ENCODE data around the gene DACT3. TPM values are rescaled to one million over a fixed set of nuclear protein-coding genes. Genes with fewer than 3 reads are reported as not detected.

Gene DACT3
- total RNA-seq, 2 experiments from 2014 or later = 2.4 to 3.0 TPM

DNA sequence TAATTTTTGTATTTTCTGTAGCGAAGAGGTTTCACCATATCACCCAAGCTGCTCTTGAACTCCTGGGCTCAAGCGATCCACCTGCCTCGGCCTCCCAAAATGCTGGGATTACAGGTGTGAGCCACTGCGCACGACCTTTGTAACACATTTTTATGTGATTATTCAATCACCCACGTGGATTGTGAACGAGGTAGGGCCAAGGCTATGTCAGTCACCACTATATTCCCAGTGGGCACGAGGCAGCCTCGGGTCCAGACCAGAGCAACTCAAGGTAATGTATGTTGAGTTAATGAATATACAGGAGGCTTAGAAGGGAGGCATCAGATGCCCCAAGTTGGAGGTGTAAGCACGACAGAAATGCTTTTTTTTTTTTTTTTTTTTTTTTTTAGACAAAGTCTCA is 45.0 kb downstream of the DACT3 start:
- no peak overlapping the region for H3K4me3 Mint-ChIP-seq

DNA sequence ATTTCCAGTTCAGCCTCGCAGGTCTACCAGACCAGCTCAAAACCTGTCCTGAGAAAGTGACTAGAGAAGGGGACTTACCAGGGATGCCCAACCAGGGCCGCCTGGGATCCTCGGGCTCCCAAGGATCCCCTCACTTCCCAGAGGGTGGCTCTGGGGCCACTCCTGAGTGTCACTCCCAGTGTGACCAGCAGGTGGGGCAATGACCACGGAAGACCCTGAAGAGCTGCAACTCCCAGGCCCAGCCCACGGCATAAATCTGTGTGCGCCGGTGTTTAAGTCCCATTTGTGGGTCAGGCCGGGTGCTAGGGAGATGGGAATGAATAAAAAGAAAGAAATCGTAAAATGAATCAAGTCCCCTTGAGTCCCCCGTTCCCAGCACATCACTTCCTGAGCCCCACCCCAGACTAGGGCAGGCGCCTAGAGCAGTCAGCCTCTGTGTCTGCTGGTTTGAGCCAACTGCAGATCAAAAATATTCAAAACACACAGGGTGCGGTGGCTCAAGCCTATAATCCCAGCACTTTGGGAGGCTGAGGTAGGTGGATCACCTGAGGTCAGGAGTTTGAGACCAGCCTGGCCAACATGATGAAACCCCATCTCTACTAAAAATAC is 46.8 kb downstream of the DACT3 start:
- H3K9me3 Mint-ChIP-seq = no peaks in the 10 kb centered on the region
- H3K4me3 Mint-ChIP-seq = no peak overlapping the region
- H3K4me1 Mint-ChIP-seq (ENCODE audit: low read depth) = peaks cover 75% of the 10 kb centered on the region
- CTCF ChIA-PET = interaction anchor here (0.6 to 10.9 kb wide), 19 partner anchors 8 to 1539 kb away, joined by 3 to 178 read pairs (median 4); partner anchors contain the start of genes CALM3, DACT3, GNG8 and PTGIR
- no peaks in the 10 kb centered on the region for H3K27me3 Mint-ChIP-seq (ENCODE audit: low read depth)
- peak; percentile 93 for DNase-seq
- H3K36me3 Mint-ChIP-seq (ENCODE audit: low read depth) = peaks cover 20% of the 10 kb centered on the region
- peak overlapping the region; percentile 67 for H3K27ac Mint-ChIP-seq
- intact Hi-C loops (cut with micrococcal nuclease) = loop anchor here (1.0 kb wide), 2 partner anchors 48 to 100 kb away; no protein-coding TSS in a partner anchor

More for the DNA sequence above, 45.0 kb downstream of the DACT3 start:
- peak; percentile 5 for DNase-seq
- CTCF ChIA-PET = interaction anchor here (1.3 to 10.9 kb wide), 8 partner anchors 9 to 87 kb away, joined by 3 to 178 read pairs (median 10); partner anchors contain the start of genes DACT3 and PTGIR
- H3K27ac Mint-ChIP-seq = peak overlapping the region; percentile 95
- H3K27me3 Mint-ChIP-seq (ENCODE audit: low read depth) = no peaks in the 10 kb centered on the region
- peaks cover 76% of the 10 kb centered on the region for H3K4me1 Mint-ChIP-seq (ENCODE audit: low read depth)
- no peaks in the 10 kb centered on the region for H3K9me3 Mint-ChIP-seq
- intact Hi-C loops (cut with micrococcal nuclease) = no loop called here
- peaks cover 8% of the 10 kb centered on the region for H3K36me3 Mint-ChIP-seq (ENCODE audit: low read depth)

DNA sequence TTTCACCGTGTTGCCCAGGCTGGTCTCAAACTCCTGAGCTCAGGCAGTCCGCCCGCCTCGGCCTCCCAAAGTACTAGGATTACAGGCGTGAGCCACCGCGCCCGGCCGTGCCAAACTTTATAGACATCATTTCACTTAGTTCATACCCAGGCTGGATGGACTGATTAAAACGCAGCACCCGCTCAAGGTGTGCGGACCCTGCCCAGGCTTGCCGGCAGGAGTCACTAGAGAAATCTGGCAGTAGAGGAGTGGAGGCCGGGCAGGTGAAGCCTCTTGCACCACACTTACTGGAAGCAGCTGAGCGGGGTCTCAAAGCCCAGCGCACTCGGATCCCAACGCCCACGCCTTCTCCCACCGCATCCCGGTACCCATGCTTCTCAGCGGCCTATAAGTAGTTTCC is 47.5 kb downstream of the DACT3 start:
- CTCF ChIA-PET = interaction anchor here (0.7 to 10.9 kb wide), 12 partner anchors 9 to 117 kb away, joined by 3 to 178 read pairs (median 8); partner anchors contain the start of genes CALM3, DACT3 and PTGIR
- Mint-ChIP-seq H3K36me3 (ENCODE audit: low read depth) (peaks cover 27% of the 10 kb centered on the region), H3K4me3 (no peak overlapping the region), H3K9me3 (no peaks in the 10 kb centered on the region), H3K27ac (peak overlapping the region; percentile 67), H3K27me3 (ENCODE audit: low read depth) (no peaks in the 10 kb centered on the region), H3K4me1 (ENCODE audit: low read depth) (peaks cover 73% of the 10 kb centered on the region)
- DNase-seq = no peak
- intact Hi-C loops (cut with micrococcal nuclease) = loop anchor here (2.0 kb wide), 1 partner anchor 91 kb away; no protein-coding TSS in a partner anchor

DNA sequence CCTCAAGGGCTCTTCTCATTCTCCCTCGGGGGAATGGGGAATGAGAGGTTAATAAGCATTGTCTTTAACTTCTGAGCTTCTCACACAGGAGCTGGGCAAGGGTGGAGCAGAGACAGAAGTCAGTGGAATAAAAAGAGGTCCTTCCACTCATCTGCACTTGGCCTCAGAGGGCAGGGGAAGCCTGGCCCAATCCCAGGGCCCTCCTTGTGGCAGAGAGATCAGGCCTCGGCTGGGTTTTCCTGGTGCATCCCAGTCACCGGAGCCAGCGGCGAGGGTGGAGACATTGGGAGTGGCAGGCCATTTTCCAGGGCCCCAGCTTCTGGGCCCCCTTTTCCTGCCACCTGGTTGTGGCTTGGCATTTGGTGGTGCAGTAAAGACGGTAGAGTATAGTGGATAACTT is 49.2 kb downstream of the DACT3 start:
- Mint-ChIP-seq H3K27me3 (ENCODE audit: low read depth) (no peaks in the 10 kb centered on the region), H3K9me3 (no peaks in the 10 kb centered on the region), H3K36me3 (ENCODE audit: low read depth) (peaks cover 40% of the 10 kb centered on the region), H3K4me3 (peak overlapping the region; percentile 40), H3K27ac (peak overlapping the region; percentile 80), H3K4me1 (ENCODE audit: low read depth) (peaks cover 68% of the 10 kb centered on the region)
- intact Hi-C loops (cut with micrococcal nuclease) = loop anchor here (1.0 to 2.0 kb wide), 2 partner anchors 11 to 89 kb away; no protein-coding TSS in a partner anchor
- DNase-seq = no peak
- CTCF ChIA-PET = interaction anchor here (0.6 to 10.9 kb wide), 11 partner anchors 9 to 140 kb away, joined by 3 to 178 read pairs (median 6); partner anchors contain the start of genes DACT3 and PTGIR

DNA sequence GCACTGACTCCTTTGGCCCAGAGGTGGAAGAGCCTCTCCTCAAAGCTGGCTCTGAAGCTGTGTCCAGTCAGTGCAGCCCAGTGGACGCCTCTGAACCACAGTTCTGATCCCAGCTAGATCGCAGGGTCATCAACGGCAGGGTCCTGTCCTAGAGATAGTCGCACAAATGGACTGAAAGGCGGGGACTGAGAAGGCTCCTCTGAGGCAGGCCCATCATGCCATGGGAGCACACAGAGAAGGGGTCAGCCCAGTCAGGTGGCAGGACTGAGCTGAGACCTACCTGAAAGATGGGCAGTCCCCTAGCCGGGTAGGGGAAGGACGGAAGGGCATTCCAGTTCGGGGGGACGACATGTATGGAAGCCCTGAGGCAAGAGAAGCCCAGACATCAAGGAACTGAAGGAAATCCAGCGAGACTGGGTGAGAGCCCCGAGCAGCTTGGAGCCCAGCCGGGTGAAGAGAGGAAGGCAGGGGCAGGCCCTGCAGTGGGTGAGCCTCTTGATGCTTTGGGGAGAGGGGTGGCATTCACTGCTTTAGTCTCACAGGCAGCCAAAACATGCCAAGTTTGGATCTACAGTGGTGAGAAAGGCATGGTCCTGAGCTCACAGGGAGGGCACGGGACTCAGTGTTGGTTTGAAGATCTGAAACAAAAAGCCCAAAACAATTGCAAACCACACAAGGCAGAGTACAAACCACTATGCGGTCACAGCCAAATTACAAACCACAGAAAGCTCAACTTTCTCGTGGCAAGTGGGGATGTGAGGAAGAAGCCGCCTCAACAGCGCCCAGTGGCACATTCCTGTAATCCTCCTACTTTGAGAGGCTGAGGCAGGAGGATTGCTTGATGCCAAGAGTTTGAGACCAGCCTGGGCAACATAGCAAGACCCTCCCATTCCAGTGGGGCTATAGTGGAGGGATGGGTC is 49.9 kb downstream of the DACT3 start:
- Mint-ChIP-seq H3K4me1 (ENCODE audit: low read depth) (peaks cover 65% of the 10 kb centered on the region), H3K4me3 (peak overlapping the region; percentile 7), H3K27ac (peak overlapping the region; percentile 80), H3K27me3 (ENCODE audit: low read depth) (no peaks in the 10 kb centered on the region), H3K9me3 (no peaks in the 10 kb centered on the region), H3K36me3 (ENCODE audit: low read depth) (peaks cover 46% of the 10 kb centered on the region)
- CTCF ChIA-PET = interaction anchor here (0.6 to 10.9 kb wide), 8 partner anchors 9 to 140 kb away, joined by 3 to 178 read pairs (median 5); partner anchors contain the start of gene DACT3
- intact Hi-C loops (cut with micrococcal nuclease) = no loop called here
- DNase-seq = peak; percentile 61

DNA sequence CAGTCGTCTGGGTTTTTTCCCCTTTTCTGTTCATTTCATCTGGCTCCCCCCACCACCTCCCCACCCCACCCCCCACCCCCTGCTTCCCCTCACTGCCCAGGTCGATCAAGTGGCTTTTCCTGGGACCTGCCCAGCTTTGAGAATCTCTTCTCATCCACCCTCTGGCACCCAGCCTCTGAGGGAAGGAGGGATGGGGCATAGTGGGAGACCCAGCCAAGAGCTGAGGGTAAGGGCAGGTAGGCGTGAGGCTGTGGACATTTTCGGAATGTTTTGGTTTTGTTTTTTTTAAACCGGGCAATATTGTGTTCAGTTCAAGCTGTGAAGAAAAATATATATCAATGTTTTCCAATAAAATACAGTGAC is 50.6 kb downstream of the DACT3 start:
- no peaks in the 10 kb centered on the region for H3K9me3 Mint-ChIP-seq
- intact Hi-C loops (cut with micrococcal nuclease) = no loop called here
- no peak for DNase-seq
- CTCF ChIA-PET = interaction anchor here (1.3 to 10.9 kb wide), 3 partner anchors 51 to 141 kb away, joined by 3 to 178 read pairs (median 3); partner anchors contain the start of gene DACT3
- no peaks in the 10 kb centered on the region for H3K27me3 Mint-ChIP-seq (ENCODE audit: low read depth)
- peaks cover 46% of the 10 kb centered on the region for H3K36me3 Mint-ChIP-seq (ENCODE audit: low read depth)
- peaks cover 63% of the 10 kb centered on the region for H3K4me1 Mint-ChIP-seq (ENCODE audit: low read depth)
- peak overlapping the region; percentile 80 for H3K27ac Mint-ChIP-seq
- no peak overlapping the region for H3K4me3 Mint-ChIP-seq

DNA sequence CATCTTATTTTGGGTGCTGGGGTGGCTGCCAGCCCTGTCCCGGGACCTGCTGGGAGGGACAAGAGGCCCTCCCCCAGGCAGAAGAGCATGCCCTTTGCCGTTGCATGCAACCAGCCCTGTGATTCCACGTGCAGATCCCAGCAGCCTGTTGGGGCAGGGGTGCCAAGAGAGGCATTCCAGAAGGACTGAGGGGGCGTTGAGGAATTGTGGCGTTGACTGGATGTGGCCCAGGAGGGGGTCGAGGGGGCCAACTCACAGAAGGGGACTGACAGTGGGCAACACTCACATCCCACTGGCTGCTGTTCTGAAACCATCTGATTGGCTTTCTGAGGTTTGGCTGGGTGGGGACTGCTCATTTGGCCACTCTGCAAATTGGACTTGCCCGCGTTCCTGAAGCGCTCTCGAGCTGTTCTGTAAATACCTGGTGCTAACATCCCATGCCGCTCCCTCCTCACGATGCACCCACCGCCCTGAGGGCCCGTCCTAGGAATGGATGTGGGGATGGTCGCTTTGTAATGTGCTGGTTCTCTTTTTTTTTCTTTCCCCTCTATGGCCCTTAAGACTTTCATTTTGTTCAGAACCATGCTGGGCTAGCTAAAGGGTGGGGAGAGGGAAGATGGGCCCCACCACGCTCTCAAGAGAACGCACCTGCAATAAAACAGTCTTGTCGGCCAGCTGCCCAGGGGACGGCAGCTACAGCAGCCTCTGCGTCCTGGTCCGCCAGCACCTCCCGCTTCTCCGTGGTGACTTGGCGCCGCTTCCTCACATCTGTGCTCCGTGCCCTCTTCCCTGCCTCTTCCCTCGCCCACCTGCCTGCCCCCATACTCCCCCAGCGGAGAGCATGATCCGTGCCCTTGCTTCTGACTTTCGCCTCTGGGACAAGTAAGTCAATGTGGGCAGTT is 51.2 kb downstream of the DACT3 start:
- Mint-ChIP-seq H3K4me3 (no peak overlapping the region), H3K4me1 (ENCODE audit: low read depth) (peaks cover 63% of the 10 kb centered on the region), H3K9me3 (no peaks in the 10 kb centered on the region), H3K36me3 (ENCODE audit: low read depth) (peaks cover 46% of the 10 kb centered on the region), H3K27ac (no peak overlapping the region), H3K27me3 (ENCODE audit: low read depth) (no peaks in the 10 kb centered on the region)
- intact Hi-C loops (cut with micrococcal nuclease) = no loop called here
- CTCF ChIA-PET = interaction anchor here (10.9 kb wide), 1 partner anchor 52 kb away, joined by 178 read pairs; the partner anchor contains the start of gene DACT3
- DNase-seq = no peak

DNA sequence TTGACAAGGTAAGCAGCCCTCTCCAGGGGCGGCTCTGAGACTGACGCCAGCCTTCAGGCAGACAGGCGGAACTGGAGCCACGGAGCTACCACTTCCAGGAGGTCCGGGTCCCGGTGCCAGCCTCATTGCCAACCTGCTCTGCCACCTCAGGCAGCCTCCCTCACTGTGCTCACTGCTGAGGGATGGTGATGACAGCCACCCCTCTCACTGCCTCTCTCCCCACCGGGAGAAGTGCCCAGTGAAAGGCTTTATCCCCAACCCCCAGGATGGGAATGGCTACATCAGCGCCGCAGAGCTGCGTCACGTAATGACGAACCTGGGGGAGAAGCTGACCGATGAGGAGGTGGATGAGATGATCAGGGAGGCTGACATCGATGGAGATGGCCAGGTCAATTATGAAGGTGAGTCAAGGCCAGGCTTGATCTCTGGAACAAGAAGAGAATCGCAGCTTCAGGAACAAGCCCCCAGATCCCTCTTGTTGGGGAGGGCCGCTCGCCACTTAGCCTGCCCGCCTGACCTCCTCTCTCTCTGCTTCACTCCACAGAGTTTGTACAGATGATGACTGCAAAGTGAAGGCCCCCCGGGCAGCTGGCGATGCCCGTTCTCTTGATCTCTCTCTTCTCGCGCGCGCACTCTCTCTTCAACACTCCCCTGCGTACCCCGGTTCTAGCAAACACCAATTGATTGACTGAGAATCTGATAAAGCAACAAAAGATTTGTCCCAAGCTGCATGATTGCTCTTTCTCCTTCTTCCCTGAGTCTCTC is 52.2 kb downstream of the DACT3 start:
- no peaks in the 10 kb centered on the region for H3K27me3 Mint-ChIP-seq (ENCODE audit: low read depth)
- no peaks in the 10 kb centered on the region for H3K9me3 Mint-ChIP-seq
- no peak overlapping the region for H3K4me3 Mint-ChIP-seq
- peaks cover 46% of the 10 kb centered on the region for H3K36me3 Mint-ChIP-seq (ENCODE audit: low read depth)
- peak overlapping the region; percentile 53 for H3K27ac Mint-ChIP-seq
- DNase-seq = no peak
- intact Hi-C loops (cut with micrococcal nuclease) = no loop called here
- CTCF ChIA-PET = no interaction called here
- H3K4me1 Mint-ChIP-seq (ENCODE audit: low read depth) = peaks cover 62% of the 10 kb centered on the region

DNA sequence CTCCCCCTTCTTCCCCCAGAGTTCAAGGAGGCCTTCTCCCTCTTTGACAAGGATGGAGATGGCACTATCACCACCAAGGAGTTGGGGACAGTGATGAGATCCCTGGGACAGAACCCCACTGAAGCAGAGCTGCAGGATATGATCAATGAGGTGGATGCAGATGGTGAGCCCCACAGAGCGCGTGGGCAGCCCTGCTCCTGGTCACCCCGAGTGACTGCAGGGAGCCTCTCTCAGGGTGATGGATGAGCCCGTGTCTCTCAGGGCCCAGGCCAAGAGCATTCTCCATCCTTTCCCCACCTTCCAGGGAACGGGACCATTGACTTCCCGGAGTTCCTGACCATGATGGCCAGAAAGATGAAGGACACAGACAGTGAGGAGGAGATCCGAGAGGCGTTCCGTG is 52.8 kb downstream of the DACT3 start:
- peaks cover 50% of the 10 kb centered on the region for H3K36me3 Mint-ChIP-seq (ENCODE audit: low read depth)
- peaks cover 67% of the 10 kb centered on the region for H3K4me1 Mint-ChIP-seq (ENCODE audit: low read depth)
- no peak for DNase-seq
- no peak overlapping the region for H3K4me3 Mint-ChIP-seq
- no peaks in the 10 kb centered on the region for H3K9me3 Mint-ChIP-seq
- H3K27ac Mint-ChIP-seq = no peak overlapping the region
- CTCF ChIA-PET = interaction anchor here (2.4 kb wide), 1 partner anchor 8 kb away, joined by 12 read pairs; no protein-coding TSS in a partner anchor
- H3K27me3 Mint-ChIP-seq (ENCODE audit: low read depth) = no peaks in the 10 kb centered on the region
- intact Hi-C loops (cut with micrococcal nuclease) = no loop called here

DNA sequence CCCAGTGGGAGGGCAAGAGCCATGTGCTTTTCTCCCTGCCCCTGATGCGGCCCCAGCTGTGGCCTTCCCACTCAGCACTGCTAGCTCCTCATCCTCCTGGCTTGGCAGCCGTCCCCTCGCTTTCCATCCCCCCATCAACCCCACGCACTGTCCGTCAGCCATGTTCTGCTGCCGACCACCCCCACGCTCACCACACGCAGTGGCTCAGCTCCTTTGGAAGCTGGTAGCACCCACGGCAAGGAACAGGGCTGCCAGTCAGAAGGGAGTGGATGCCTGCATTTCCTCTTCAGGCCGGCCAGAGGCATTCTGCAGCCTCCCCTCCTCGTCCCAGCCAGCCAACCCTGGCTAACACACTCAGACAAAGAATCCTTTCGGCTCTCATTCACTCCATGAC is 53.5 kb downstream of the DACT3 start:
- H3K4me3 Mint-ChIP-seq = no peak overlapping the region
- H3K27ac Mint-ChIP-seq = peak overlapping the region; percentile 11
- peaks cover 69% of the 10 kb centered on the region for H3K4me1 Mint-ChIP-seq (ENCODE audit: low read depth)
- H3K36me3 Mint-ChIP-seq (ENCODE audit: low read depth) = peaks cover 52% of the 10 kb centered on the region
- no peak for DNase-seq
- H3K27me3 Mint-ChIP-seq (ENCODE audit: low read depth) = no peaks in the 10 kb centered on the region
- H3K9me3 Mint-ChIP-seq = no peaks in the 10 kb centered on the region
- CTCF ChIA-PET = interaction anchor here (1.0 to 2.4 kb wide), 4 partner anchors 9 to 121 kb away, joined by 3 to 12 read pairs (median 6); partner anchors contain the start of gene DACT3
- intact Hi-C loops (cut with micrococcal nuclease) = no loop called here
